Esophagus muscularis mucosa (tissue), 3 donors: ENCODE data around the gene FGF8.

Source experiments
- POLR2AphosphoS5 ChIP-seq, 2 donors: sonication (generic); formaldehyde crosslinking; IDR thresholded peaks; one replicate each; pipeline ENCODE4 v1.6.1; 2017; ENCODE audit warnings: antibody characterized with exemption in 2 of 2
- TF ChIP-seq, protein P1 (sequence below), 3 experiments: fragments of 200-600 bp in 2 of 3; fragments of 450-650 bp in 1 of 3; sonication (generic) in 2 of 3; IDR thresholded peaks; one replicate each; pipeline ENCODE4 v1.5.1; 2017 to 2019; ENCODE audit warnings: antibody characterized with exemption in 3 of 3, mild to moderate bottlenecking in 2 of 3, moderate library complexity in 1 of 3

DNA sequence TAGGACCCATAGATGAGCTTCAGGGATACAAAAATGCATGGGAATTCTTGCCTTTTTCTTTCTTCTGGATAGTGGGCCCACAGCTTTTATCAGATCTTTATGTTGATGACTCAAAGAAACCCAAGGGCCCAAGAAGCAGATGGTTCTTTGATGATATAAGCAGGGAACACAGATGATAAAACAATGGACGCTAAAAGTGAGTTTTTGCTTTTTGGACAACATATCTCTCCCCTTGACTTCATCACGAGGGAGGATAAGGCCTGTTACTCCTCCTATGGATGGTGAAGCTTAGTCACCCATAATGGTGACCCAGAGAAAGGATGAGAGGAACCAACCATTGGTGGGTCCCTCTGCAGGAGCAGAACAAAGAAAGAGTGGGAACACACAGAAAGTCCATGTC, 48.8 kb upstream of the FGF8 start:
- TF ChIP-seq POLR2AphosphoS5 (IDR thresholded peaks at IDR 0.05), result no peak
- TF ChIP-seq, protein P1, sequence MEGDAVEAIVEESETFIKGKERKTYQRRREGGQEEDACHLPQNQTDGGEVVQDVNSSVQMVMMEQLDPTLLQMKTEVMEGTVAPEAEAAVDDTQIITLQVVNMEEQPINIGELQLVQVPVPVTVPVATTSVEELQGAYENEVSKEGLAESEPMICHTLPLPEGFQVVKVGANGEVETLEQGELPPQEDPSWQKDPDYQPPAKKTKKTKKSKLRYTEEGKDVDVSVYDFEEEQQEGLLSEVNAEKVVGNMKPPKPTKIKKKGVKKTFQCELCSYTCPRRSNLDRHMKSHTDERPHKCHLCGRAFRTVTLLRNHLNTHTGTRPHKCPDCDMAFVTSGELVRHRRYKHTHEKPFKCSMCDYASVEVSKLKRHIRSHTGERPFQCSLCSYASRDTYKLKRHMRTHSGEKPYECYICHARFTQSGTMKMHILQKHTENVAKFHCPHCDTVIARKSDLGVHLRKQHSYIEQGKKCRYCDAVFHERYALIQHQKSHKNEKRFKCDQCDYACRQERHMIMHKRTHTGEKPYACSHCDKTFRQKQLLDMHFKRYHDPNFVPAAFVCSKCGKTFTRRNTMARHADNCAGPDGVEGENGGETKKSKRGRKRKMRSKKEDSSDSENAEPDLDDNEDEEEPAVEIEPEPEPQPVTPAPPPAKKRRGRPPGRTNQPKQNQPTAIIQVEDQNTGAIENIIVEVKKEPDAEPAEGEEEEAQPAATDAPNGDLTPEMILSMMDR (IDR thresholded peaks at IDR 0.05), result no peak
